Upper lobe of left lung (tissue), 4 donors: ENCODE measurements around the gene MAMSTR.

Experiments
- EP300 ChIP-seq, 4 donors: sonication (generic); formaldehyde crosslinking; IDR thresholded peaks; one replicate each; pipeline ENCODE4 v1.5.1; 2017; ENCODE audit warnings: antibody characterized with exemption in 4 of 4, control low read depth in 2 of 4
- POLR2A ChIP-seq, 4 donors: fragments of 450-650 bp; IDR thresholded peaks; one replicate each; pipeline ENCODE4 v1.5.1; 2016 to 2017; ENCODE audit warnings: antibody characterized with exemption in 4 of 4, mild to moderate bottlenecking in 2 of 4
- POLR2AphosphoS5 ChIP-seq, 2 donors: sonication (generic); formaldehyde crosslinking; IDR thresholded peaks; one replicate each; pipeline ENCODE4 v1.5.1; 2017; ENCODE audit warnings: antibody characterized with exemption in 2 of 2
- TF ChIP-seq, protein P1 (sequence below), 6 experiments: fragments of 450-650 bp in 4 of 6; fragments of 200-600 bp in 2 of 6; sonication (generic) in 2 of 6; IDR thresholded peaks; one replicate each; pipeline ENCODE4 v1.5.1; 2016 to 2019; ENCODE audit warnings: antibody characterized with exemption in 6 of 6

DNA sequence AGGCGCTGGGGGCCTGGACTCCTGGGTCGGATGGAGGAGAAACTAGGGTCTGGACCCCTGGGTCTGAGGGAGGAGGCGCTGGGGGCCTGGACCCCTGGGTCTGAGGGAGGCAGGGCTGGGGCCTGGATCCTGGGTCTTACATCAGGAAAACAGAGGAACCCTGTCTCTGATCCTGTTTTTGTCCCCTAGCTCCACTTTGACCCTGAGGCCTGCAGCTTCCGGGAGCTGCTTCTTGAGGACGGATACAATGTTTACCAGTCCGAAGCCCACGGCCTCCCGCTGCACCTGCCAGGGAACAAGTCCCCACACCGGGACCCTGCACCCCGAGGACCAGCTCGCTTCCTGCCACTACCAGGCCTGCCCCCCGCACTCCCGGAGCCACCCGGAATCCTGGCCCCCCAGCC lies 38.2 kb upstream of the MAMSTR start:
- TF ChIP-seq, protein P1, sequence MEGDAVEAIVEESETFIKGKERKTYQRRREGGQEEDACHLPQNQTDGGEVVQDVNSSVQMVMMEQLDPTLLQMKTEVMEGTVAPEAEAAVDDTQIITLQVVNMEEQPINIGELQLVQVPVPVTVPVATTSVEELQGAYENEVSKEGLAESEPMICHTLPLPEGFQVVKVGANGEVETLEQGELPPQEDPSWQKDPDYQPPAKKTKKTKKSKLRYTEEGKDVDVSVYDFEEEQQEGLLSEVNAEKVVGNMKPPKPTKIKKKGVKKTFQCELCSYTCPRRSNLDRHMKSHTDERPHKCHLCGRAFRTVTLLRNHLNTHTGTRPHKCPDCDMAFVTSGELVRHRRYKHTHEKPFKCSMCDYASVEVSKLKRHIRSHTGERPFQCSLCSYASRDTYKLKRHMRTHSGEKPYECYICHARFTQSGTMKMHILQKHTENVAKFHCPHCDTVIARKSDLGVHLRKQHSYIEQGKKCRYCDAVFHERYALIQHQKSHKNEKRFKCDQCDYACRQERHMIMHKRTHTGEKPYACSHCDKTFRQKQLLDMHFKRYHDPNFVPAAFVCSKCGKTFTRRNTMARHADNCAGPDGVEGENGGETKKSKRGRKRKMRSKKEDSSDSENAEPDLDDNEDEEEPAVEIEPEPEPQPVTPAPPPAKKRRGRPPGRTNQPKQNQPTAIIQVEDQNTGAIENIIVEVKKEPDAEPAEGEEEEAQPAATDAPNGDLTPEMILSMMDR (IDR thresholded peaks at IDR 0.05) = no peak
- TF ChIP-seq POLR2AphosphoS5 (IDR thresholded peaks at IDR 0.05) (no peak), EP300 (IDR thresholded peaks at IDR 0.05) (no peak), POLR2A (IDR thresholded peaks at IDR 0.05) (no peak)
